Stimulated activated naive B cell treated with anti-CD40 and anti-IgM and Interleukin-4, amounts not matched to agents 10 μg/mL and 1 μg/mL and 100 μg/mL, for 72 hours (primary cell): ENCODE data around the gene SNX25.
"Not testable (repeated sequence)": the region's sequence is repeated elsewhere in the genome, so short reads cannot be mapped to it uniquely, and the experiment has no call there.

Experiments used
- ATAC-seq, 2 donors: fragments of 150-1000 bp; cut with Tn5 transposase; replicated peaks; 2 replicates each; pipeline ENCODE4 v1.10.0; 2021; ENCODE audit warnings: moderate library complexity in 1 of 2
- DNase-seq: peaks from one replicate; pipeline ENCODE4 v3.0.0; 2021
- H3K27ac Mint-ChIP-seq: one replicate; pipeline ENCODE4 v1.8.0; 2022; ENCODE audit warnings: mild to moderate bottlenecking, mixed read lengths
- H3K27me3 Mint-ChIP-seq, 2 donors: one replicate each; pipeline ENCODE4 v1.8.0; 2022; ENCODE audit warnings: mixed read lengths in 2 of 2
- H3K36me3 Mint-ChIP-seq, 2 donors: one replicate each; pipeline ENCODE4 v1.8.0; 2022; ENCODE audit warnings: mixed read lengths in 2 of 2, mild to moderate bottlenecking in 1 of 2
- H3K4me1 Mint-ChIP-seq, 2 donors: one replicate each; pipeline ENCODE4 v1.8.0; 2022; ENCODE audit warnings: mixed read lengths in 2 of 2, mild to moderate bottlenecking in 1 of 2
- H3K4me3 Mint-ChIP-seq, 2 donors: one replicate each; pipeline ENCODE4 v1.8.0; 2022; ENCODE audit warnings: mild to moderate bottlenecking in 2 of 2, mixed read lengths in 2 of 2, moderate library complexity in 1 of 2
- H3K9me3 Mint-ChIP-seq, 2 donors: one replicate each; pipeline ENCODE4 v1.8.0; 2022; ENCODE audit warnings: mixed read lengths in 2 of 2, mild to moderate bottlenecking in 1 of 2

The SNX25 gene

DNA sequence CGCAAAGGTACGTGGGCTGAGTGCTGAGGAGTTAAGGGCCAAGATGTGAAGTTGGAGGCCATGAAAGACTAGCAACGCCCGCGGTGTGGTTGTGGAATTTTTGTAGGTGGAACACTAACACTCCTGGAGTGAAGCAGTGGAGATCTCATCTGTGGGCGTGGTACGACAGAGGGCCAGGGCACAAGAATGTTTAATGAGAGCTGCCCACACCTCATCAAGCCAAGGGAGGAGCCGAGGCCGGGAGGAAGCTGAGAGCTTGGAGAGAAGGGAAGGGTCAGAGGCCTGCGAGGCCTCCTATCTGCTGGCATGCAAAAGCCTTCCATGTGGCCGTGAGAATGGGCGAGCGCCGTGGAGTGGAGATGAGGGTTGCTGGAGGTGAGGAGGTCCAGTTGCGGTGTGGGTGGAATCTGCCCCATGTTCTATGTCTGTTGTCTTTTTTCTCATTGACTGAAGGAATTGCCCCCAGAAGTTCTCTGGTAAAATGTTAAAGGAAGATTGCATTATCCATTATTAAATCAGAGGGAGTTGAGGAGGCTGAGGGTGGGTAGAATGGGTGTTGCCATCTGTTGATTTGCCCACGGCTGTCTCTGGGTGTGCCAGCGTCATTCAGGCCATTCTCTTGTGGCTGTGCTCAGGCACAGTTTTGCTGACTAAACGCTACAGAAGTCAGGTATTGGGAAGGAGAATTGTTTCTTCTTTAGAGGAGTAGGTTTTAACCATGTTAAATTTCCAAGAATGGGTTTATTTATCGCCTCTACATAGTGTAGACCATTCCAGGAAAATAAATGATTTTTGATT lies 19.8 kb downstream of the SNX25 start:
- DNase-seq (no peak), ATAC-seq (no peak)
- no peak overlapping the region for H3K27ac Mint-ChIP-seq
- peaks cover 10 to 22% of the 10 kb centered on the region in 2 donors for H3K4me1 Mint-ChIP-seq
- H3K4me3 Mint-ChIP-seq: no peak overlapping the region
- H3K27me3 Mint-ChIP-seq: no peaks in the 10 kb centered on the region
- no peaks in the 10 kb centered on the region for H3K9me3 Mint-ChIP-seq
- H3K36me3 Mint-ChIP-seq: peaks cover 0 to 6% of the 10 kb centered on the region in 2 donors

DNA sequence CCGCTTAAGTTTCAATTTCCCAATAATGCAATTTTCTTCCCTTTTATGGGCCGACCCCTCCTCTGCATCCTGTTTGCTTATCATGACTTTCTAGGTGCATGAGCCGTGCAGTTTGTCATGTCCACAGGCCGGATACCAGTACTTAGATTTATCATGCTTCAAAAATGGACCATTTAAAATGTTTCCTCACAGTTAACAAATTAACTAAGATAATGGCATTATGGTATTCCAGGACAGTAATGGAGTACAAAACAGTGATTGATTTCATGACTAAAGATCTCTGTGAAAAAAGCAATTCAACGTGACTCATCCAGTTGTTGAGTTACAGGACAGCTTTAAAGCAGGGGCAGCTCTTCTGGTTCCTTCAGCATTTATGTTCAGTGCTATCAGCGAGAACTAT lies 23.0 kb downstream of the SNX25 start:
- no peak for DNase-seq
- no peak for ATAC-seq
- Mint-ChIP-seq H3K27ac (no peak overlapping the region), H3K9me3 (no peaks in the 10 kb centered on the region), H3K27me3 (no peaks in the 10 kb centered on the region), H3K36me3 (peaks cover 0 to 11% of the 10 kb centered on the region in 2 donors), H3K4me1 (peaks cover 8 to 25% of the 10 kb centered on the region in 2 donors), H3K4me3 (no peak overlapping the region)

DNA sequence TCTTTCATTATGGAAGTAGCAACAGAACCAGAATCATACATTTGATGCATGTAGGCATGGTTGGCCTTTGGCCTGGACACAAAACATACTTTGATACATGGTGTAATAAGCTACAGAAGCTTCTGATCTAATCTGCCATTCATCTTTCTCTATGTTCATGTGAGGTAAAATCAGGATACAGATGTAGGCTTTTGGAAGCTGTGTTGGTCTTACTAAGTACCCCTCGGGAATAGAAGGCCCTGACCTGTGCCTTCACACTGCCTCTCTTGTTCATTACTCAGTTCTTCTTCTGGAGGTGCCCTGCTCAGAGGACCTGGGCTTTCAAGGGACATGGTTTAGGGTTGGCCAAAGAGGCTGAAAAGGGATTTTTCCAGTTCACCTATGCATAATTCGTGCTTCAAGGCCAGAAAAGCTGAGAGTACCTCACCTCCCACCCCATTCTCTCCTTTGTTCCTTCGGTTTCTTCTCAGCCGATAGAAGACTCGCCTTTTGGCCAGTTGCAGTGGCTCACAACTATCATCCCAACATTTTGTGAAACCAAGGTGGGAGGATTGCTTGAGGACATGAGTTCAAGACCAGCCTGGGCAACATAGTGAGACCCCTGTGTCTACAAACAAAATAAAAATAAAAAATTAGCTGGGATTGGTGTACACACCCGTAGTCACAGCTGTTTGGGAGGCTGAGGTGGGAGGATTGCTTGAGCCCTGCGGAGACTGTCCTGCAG lies 25.9 kb downstream of the SNX25 start:
- peaks cover 8 to 23% of the 10 kb centered on the region in 2 donors for H3K36me3 Mint-ChIP-seq
- H3K27ac Mint-ChIP-seq: no peak overlapping the region
- ATAC-seq (no peak), DNase-seq (no peak)
- peaks cover 11 to 31% of the 10 kb centered on the region in 2 donors for H3K4me1 Mint-ChIP-seq
- no peaks in the 10 kb centered on the region for H3K27me3 Mint-ChIP-seq
- no peaks in the 10 kb centered on the region for H3K9me3 Mint-ChIP-seq
- H3K4me3 Mint-ChIP-seq: no peak overlapping the region

DNA sequence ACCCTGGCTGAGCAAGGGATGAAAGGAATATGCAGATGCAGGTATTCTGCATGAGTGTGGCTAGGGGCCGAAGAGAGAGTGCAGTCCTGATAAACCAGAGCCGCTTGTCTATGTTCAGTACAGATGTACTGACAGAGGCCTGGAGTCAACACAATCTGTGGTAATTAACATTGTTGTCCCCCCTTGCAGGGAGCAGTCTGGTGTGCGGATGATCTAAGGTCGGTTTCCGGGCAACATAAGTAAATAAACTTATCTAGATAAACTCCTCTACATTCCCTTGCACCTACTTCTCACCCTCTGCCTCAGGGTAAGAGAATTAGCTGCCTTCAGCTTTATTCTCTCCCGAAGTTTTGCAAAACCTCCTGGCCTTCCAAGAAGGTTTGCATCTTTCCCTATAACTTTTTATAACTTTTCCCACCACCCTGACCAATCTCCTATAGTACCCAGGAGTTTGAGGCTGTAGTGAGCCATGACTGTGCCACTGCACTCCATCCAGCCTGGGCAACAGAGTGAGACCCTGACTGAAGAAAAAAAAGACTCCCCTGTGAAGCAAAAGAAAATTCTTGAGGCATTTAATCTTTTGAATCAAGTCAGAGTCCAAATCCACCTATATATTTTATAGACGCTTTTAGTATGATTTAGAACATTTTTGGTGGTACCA lies 26.6 kb downstream of the SNX25 start:
- ATAC-seq (no peak), DNase-seq (no peak)
- Mint-ChIP-seq H3K36me3 (peaks cover 8 to 23% of the 10 kb centered on the region in 2 donors), H3K9me3 (no peaks in the 10 kb centered on the region), H3K4me3 (no peak overlapping the region), H3K4me1 (peaks cover 11 to 31% of the 10 kb centered on the region in 2 donors), H3K27ac (no peak overlapping the region), H3K27me3 (no peaks in the 10 kb centered on the region)

DNA sequence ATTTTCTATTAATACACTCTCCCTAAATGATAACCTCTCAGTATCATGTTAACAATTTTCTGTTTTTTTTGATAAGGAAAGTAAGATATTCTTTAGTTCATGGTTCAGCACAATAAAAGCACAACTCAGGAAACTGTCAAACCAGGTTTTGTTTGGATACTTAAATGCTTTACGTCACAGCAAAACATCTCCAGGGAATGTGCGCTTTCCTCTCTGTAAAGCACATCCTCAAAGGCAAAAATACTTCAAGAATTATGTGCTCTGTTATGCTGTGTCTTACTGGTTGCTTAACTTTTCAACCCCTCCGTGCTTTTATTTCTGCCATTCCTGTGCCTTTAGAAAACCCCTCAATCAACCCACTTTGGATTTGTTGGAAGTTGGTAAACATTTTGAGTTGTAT lies 27.8 kb downstream of the SNX25 start:
- no peaks in the 10 kb centered on the region for H3K9me3 Mint-ChIP-seq
- peaks cover 8 to 23% of the 10 kb centered on the region in 2 donors for H3K36me3 Mint-ChIP-seq
- H3K27ac Mint-ChIP-seq: no peak overlapping the region
- ATAC-seq: no peak
- H3K4me1 Mint-ChIP-seq: peaks cover 8 to 30% of the 10 kb centered on the region in 2 donors
- no peak for DNase-seq
- H3K27me3 Mint-ChIP-seq: no peaks in the 10 kb centered on the region
- no peak overlapping the region for H3K4me3 Mint-ChIP-seq

DNA sequence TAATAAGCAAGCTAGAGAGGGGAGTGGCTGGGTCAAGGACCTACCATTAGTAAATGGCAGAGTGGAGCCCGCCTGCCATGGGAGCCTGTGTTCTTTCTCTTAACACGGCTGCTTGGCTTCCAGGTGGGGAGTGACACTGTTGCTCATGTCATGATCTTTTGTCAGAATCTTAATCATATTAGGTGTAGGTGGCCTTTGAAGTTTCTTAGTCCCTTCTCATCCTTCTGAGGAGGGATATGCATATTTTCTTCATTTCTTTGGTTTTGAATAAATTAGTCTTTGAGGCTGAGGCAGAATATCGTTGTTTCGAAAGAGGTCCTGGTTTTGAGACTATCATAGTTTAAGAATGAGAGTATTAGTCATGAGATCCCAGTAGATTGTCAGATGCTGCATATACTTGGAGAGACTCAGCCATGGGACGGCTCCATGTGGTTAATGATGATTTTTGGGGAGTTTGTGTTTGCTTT lies 28.9 kb downstream of the SNX25 start:
- Mint-ChIP-seq H3K4me1 (peaks cover 9 to 33% of the 10 kb centered on the region in 2 donors), H3K9me3 (no peaks in the 10 kb centered on the region), H3K27me3 (no peaks in the 10 kb centered on the region), H3K36me3 (peaks cover 8 to 23% of the 10 kb centered on the region in 2 donors), H3K4me3 (no peak overlapping the region), H3K27ac (no peak overlapping the region)
- DNase-seq (no peak), ATAC-seq (no peak)

DNA sequence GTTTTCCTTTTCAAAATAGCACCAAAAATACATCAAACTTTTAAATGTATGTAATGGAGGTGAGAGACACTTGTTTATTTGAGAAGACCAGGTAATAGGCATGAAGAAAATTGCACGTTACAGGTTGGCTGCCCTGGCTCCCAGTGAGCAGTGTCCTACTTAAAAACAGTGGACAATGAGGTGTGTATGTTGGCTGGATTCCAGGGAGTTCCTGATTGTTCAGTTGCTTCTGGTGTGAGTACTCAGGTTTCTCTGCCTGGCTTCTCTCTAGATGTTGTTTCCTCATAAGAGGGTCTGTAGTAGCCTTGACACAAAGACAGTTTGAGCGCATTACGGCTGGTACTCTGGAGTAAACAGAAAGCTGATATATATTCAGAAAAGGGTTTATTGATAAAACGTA lies 29.4 kb downstream of the SNX25 start:
- H3K36me3 Mint-ChIP-seq: peaks cover 8 to 23% of the 10 kb centered on the region in 2 donors
- H3K4me1 Mint-ChIP-seq: peaks cover 11 to 38% of the 10 kb centered on the region in 2 donors
- no peaks in the 10 kb centered on the region for H3K27me3 Mint-ChIP-seq
- no peak for ATAC-seq
- DNase-seq: no peak
- no peaks in the 10 kb centered on the region for H3K9me3 Mint-ChIP-seq
- no peak overlapping the region for H3K27ac Mint-ChIP-seq
- H3K4me3 Mint-ChIP-seq: no peak overlapping the region

DNA sequence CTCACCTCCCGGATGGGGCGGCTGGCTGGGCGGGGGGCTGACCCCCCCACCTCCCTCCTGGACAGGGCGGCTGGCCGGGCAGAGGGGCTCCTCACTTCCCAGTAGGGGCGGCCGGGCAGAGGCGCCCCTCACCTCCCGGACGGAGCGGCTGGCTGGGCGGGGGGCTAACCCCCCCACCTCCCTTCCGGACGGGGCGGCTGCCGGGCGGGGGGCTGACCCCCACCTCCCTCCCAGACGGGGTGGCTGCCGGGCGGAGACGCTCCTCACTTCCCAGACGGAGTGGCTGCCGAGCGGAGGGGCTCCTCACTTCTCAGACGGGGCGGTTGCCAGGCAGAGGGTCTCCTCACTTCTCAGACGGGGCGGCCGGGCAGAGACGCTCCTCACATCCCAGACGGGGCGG lies 31.1 kb downstream of the SNX25 start:
- H3K27me3 Mint-ChIP-seq, DNase-seq, H3K4me3 Mint-ChIP-seq, ATAC-seq, H3K9me3 Mint-ChIP-seq, H3K27ac Mint-ChIP-seq: not testable (repeated sequence)
- Mint-ChIP-seq H3K4me1 (peaks cover 11 to 35% of the 10 kb centered on the region in 2 donors), H3K36me3 (peaks cover 8 to 23% of the 10 kb centered on the region in 2 donors)

DNA sequence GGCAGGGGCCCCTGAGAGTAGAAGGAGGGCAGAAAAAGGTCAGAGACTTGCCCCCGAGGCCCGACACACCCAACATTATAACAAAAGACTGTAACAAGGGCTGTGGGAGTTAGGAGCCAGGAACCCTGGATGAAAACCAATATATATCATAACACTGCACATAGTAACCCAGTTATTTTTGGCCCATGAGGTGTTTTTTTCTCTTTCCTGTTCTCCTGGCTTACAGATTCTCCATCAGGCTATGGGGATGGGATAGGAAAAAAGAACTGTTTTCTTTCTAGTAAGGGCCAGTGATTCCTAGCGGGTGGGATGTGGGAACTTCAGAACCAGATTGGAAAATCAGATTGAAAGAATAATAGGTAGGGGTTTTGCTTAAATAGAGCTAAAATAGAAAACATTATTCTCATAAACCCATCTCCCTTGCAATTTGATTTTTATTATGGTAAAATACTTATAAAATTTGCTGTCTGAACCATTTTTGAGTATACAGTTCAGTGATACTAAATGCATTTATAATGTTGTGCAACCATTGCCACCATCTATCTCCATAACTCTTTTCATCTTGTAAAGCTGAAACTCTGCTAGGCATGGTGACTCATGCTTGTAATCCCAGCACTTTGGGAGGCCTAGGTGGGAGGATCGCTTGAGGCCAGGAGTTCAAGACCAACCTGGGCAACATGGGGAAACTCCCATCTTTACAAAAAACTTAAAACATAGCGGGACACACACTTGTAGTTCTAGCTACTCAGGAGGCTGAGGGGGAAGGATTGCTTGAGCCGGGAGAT lies 33.5 kb downstream of the SNX25 start:
- ATAC-seq (no peak), DNase-seq (no peak)
- no peaks in the 10 kb centered on the region for H3K27me3 Mint-ChIP-seq
- no peaks in the 10 kb centered on the region for H3K9me3 Mint-ChIP-seq
- peaks cover 19 to 44% of the 10 kb centered on the region in 2 donors for H3K4me1 Mint-ChIP-seq
- peak overlapping the region; percentile 25 for H3K27ac Mint-ChIP-seq
- H3K36me3 Mint-ChIP-seq: peaks cover 12 to 23% of the 10 kb centered on the region in 2 donors
- no peak overlapping the region for H3K4me3 Mint-ChIP-seq

DNA sequence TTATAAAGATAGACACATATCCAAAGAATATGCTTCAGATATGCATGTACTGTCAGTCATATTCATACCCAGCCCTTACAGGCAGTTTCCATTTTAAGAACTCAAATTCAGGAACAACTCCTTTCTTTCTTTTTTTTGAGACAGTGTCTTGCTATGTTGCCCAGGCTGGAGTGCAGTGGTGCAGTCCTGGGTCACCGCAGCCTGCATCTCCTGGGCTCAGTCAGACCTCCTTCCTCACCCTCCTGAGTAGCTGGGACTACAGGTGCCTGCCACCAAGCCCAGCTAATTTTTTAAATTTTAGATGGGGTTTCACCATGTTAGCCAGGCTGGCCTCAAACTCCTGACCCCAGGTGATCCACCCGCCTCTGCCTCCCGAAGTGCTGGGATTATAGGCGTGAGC lies 34.5 kb downstream of the SNX25 start:
- no peaks in the 10 kb centered on the region for H3K9me3 Mint-ChIP-seq
- no peaks in the 10 kb centered on the region for H3K27me3 Mint-ChIP-seq
- H3K4me1 Mint-ChIP-seq: peaks cover 15 to 47% of the 10 kb centered on the region in 2 donors
- no peak for DNase-seq
- H3K27ac Mint-ChIP-seq: no peak overlapping the region
- peaks cover 4 to 13% of the 10 kb centered on the region in 2 donors for H3K36me3 Mint-ChIP-seq
- H3K4me3 Mint-ChIP-seq: no peak overlapping the region
- no peak for ATAC-seq

DNA sequence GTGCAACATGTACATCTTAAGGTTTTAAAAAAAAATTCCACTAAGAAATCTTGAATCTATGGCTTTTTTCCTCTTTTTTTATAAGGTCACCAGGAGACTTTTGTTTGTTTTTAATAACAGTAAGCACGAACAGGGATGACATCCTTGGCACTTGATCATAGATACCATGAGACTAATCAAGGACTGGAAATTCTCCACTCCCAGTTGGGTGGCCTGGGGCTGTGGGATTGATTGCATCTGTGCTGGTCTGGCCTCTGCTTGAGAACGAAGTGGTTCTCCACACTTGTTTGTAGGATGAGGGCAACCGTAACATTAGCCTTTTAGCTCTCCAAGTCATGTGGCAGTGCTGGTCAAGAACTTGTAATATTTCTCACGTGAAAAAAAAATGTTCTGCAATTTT lies 35.4 kb downstream of the SNX25 start:
- Mint-ChIP-seq H3K36me3 (peaks cover 6 to 17% of the 10 kb centered on the region in 2 donors), H3K9me3 (no peaks in the 10 kb centered on the region), H3K4me3 (no peak overlapping the region), H3K27ac (no peak overlapping the region), H3K4me1 (peaks cover 15 to 48% of the 10 kb centered on the region in 2 donors), H3K27me3 (no peaks in the 10 kb centered on the region)
- ATAC-seq (no peak), DNase-seq (no peak)

DNA sequence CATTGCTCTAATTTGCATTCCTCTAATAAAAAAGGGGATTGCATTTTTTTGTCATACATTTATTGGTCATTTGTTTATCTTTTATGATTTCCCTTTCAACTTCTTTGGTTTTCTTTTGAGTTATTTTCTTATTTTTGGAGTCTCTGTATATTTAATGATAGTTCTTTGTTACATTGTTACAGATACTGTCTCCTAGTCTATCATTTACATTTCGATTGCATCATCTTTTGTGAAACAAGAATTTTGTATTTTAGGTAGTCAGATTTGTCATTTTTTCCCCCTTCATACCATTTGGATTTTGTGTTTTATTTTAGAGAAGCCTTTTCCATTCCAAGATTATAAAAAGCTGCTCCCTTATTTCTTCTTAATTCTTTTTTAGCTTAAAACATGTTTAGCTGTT lies 37.1 kb downstream of the SNX25 start:
- ATAC-seq: no peak
- H3K36me3 Mint-ChIP-seq: peaks cover 12 to 30% of the 10 kb centered on the region in 2 donors
- H3K27me3 Mint-ChIP-seq: no peaks in the 10 kb centered on the region
- no peak for DNase-seq
- no peak overlapping the region for H3K27ac Mint-ChIP-seq
- no peaks in the 10 kb centered on the region for H3K9me3 Mint-ChIP-seq
- peaks cover 19 to 54% of the 10 kb centered on the region in 2 donors for H3K4me1 Mint-ChIP-seq
- no peak overlapping the region for H3K4me3 Mint-ChIP-seq

DNA sequence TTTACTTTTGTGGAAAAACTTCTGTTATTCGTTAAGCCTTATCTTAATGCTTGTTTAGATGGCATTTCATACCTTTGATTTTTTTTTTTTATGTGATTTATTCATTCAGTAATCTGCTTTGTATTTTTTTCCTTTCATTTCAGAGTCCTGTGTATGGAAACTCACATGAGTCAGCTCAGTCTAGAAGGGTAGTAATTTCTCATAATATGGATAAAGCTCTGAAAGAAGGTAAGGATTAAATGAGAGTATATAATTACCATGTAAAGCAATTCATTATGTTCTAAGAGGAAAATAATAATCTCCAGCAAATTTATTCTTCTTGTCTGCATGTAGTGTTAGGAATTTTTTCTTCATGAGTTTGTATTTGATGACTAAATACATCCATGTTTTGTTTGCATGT lies 37.8 kb downstream of the SNX25 start:
- Mint-ChIP-seq H3K27me3 (no peaks in the 10 kb centered on the region), H3K27ac (peak overlapping the region; percentile 10), H3K4me3 (no peak overlapping the region), H3K36me3 (peaks cover 12 to 29% of the 10 kb centered on the region in 2 donors), H3K9me3 (no peaks in the 10 kb centered on the region), H3K4me1 (peaks cover 21 to 56% of the 10 kb centered on the region in 2 donors)
- ATAC-seq (peak in 1 of 2 donors; percentile 42), DNase-seq (no peak)
